Middle frontal gyrus (tissue), 1 donor: ENCODE measurements around the gene HOXA3.

Experiments
- DNase-seq: peaks from one replicate; pipeline ENCODE4 v3.0.0-alpha.2; 2015; ENCODE audit warnings: low spot score; ENCODE audit errors: extremely low spot score

HOXA3 gene

DNA sequence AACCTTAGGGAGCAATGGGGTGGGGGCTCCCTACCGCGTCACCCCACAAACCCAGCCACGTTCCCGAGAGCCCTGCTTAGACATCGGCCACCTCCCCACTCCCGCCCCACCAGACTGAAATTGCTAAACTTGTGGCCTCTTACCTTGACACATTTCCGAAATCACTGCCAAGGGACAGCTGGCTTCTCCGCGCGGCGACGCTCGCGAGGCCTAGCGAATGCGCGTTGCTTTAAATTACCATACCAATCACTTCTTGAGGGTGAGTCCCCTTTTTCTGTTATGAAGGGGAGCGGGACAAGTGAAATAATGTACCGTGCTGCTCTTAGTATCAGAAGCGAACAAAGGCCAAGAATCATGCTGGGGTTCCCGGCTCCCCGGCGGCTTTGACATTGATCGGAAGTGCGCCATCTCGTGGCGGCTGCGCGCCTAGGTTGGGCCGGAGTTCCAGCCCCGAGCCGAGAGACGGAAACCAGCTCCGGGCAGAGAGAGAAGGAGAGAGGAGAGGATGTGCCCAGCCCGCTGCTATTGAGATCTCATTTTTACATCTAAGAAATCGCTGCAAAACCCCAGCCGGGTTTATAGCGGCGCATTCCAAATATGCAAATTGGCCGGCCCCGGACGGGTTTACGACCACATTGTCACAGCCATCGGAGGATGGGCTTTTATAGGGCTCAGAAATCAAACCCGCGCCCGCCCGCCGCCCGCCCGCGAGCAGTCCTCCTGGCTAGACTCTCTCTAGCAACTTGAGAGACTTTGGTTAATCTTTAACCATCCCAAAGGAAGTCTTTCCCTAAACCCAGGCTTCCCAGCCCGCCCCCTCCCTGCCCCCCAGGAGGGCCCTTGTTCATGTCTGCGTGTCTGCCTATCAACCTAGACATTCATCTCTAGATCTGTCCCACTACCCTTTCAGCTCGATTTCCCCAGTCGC, 27.4 kb upstream of the HOXA3 start:
- DNase-seq: no peak

DNA sequence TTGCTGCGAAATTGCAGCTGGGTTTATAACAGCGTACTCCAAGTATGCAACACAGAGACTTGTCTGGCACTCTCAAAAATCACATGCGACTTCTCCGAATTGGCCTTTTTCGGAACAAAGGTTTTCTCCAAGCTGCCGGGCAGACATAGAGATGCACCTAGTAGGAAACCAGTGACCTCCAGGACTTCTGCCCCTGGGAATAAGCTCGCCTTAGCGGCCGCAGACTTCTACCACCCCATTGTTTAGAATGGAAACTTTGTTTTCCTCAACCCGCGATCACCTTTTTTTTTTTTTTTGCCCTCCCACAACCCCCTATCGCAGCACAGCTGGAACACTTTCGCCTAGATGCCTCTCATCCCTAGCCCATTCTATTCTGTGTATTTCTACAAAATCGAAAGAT, 26.6 kb upstream of the HOXA3 start:
- no peak for DNase-seq

GRCh38 chr7:27178366-27178765, 26.0 kb upstream of the HOXA3 start:
- DNase-seq: no peak

- DNase-seq: no peak
These were observed 25.5 kb upstream of the HOXA3 start for GRCh38 chr7:27177795-27178320.

GRCh38 chr7:27176962-27177794, 24.8 kb upstream of the HOXA3 start:
- no peak for DNase-seq

- DNase-seq: no peak
These were observed 24.1 kb upstream of the HOXA3 start for GRCh38 chr7:27176524-27176845.

- no peak for DNase-seq
These were observed 23.5 kb upstream of the HOXA3 start for GRCh38 chr7:27175626-27176523.

DNA sequence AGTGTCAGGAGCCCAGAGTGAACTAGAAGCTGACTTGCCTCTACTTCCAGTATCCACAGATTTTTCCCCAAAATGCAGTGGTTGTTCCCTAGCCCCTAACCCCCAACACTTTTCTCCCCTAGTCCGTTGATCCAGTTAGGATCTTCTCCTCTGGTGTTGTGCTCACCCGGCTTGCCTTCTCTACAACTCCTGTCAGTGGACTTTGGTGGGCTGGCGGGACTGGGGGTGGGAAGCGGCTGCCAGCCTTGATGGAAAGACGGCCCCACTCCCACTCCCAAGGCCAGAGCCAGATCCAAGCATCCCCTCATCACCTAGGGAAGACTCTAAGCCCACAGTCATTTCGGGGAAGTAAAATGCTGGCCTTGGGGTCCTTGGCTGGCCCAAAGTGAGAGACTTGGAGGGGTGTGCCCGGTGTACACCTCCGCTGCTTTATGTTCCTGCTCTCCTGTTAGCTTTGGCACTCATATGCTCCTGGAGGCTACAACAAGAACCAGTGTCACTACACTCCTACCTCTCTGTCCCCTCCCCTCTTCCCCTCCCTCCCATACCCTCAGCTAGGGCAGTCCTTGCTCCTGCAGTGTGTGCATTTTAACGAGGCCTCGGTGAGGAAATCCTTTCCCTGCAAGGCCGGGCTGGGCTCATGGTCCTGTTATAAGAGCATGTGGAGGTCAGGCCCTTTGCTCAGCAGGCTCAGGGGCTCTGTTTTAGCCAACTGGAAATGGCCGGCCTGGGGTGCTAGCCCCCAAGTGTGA, 22.7 kb upstream of the HOXA3 start:
- no peak for DNase-seq

GRCh38 chr7:27173956-27174873, 21.8 kb upstream of the HOXA3 start, which contains the start of gene HOXA10:
HOXA10 (minus strand) TSS chr7:27174320; CDS start chr7:27174306, 14 bp downstream.
- DNase-seq: no peak

GRCh38 chr7:27173511-27173955, 21.1 kb upstream of the HOXA3 start:
- DNase-seq: no peak

GRCh38 chr7:27172823-27173510, 20.6 kb upstream of the HOXA3 start:
- DNase-seq: no peak

DNA sequence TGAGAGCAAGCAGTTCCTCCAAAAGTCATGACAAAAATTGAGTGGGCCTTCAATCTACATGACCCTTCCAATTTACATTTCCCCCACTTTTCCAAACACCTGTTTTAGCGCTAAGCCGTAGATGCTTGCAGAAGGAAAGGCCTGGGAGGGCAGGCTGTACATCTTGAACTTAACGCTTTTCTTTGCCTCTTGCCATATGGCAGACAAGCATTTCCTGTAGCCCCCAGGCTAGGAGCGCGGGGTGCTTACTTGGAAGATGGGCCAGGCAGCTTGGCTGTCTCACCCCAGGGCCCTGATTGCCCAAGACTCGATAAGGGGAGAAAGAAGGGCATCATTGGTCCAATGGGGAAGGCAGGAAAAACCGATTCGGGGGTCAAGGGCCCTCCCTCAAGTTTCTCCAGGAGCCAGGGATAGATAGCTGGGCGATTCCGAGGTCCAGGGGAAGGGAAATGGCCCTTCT, 20.0 kb upstream of the HOXA3 start:
- DNase-seq: no peak

DNA sequence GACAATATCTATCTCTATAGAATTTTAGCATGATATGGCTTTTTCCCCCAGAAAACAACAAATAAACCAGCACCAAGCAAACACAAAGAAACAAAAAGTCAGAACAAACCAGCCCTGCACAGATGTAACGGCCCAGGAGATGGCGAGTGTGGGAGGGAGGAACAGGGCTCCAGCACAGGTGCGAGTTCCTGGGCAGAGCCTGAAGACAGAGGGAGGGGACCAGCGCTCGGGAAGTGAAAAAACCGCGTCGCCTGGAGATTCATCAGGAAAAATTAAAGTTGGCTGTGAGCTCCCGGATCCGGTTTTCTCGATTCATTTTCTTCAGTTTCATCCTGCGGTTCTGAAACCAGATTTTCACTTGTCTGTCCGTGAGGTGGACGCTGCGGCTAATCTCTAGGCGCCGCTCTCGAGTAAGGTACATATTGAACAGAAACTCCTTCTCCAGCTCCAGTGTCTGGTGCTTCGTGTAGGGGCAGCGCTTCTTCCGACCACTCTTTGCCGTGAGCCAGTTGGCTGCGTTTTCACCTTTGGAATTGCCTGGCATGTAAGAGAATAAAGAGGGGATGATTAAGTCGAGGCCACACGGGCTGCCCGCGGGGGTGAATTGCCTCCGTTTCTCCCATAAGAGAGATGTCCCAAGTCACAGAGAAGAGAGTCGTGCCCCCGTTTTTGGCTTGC, 19.4 kb upstream of the HOXA3 start:
- DNase-seq: no peak

GRCh38 chr7:27171325-27171636, 18.9 kb upstream of the HOXA3 start:
- DNase-seq: no peak

DNA sequence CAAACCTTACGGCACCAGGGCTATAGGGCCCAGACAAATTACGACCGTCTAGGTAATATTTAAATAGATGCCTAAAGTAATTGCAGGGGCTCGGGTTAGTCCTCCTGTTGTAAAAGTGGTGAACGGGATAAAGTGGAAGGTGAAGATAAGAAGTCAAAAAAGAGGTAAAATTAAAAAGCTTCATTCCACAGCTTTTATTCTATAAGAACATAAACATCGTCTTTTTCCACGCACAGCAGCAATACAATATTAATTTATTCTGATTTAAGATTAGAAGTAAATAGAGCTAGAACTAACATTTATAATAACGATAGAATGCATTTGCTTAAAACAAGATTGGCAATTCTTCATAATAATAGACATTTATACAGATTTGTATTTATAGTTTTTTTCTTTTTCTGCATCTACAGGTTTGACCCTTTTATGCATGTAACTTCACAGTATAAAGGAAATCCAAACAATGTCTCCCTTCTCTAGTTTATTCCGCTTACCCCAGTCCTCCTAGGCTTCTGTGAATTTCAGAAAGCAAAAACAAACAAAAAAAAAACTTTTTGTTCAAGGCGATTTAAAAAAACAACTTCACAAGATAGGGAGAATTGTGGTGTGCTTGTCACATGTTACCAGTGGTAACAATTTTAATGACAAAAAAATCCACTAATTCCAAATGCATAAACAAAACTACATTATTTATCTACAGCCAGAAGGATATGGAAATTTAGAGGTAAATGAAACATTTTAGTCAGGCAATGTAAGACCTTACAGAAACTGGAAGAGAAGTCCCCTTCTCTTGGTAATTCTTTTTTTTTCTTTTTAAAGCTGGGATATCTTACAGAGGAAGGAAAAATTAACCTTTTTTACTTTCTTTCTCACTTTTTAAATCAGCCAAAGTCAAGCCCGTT, 18.3 kb upstream of the HOXA3 start:
- DNase-seq: no peak

DNA sequence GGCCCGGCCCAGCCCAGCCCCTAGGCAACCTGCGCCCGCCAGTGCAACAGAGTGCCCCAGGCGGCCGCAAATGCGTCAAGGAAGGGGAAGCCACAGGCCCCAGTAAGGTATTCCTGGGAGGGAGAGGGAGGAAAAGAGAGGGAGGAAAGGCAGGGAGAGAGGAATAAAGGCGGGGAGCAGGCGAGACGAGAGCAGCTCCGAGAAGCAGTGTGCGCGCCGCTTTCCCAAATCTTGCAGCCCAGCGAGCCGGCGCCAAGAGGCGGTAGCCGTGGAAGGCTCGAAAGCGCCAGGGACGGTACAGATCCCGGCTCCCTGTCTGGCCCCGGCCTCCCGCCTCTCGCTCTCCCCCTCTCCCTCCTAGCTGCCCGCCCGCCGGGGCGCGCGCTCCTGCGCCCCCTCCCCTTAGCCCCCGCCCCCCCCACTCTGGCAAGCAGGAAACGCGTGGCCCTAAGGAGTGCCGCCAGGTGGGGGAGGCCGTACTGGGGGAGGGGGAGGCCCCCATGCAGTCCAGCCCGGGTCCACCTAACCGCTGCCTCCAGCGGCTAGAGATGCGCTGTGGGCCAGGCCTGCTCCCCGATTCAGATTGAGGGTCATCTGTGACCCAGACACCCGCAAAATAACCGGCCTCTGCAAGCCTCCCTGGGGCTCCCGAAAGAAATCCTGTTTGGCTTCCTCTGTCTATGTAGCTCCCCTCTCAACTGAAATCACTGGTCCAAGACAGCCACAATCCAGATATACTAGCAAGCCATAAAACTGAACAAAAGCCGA, 17.5 kb upstream of the HOXA3 start:
- no peak for DNase-seq
